PC-9 (cell line): ENCODE measurements around the gene MPIG6B.

Experiments
- EZH2 ChIP-seq: fragments of 200-600 bp; sonication (generic); IDR thresholded peaks from 2 replicates; pipeline ENCODE4 v1.8.0; 2017; ENCODE audit warnings: antibody characterized with exemption, low read depth
- TF ChIP-seq, protein P1 (sequence below): fragments of 200-600 bp; sonication (generic); conservative IDR thresholded peaks from 2 replicates; pipeline ENCODE4 v1.6.1; 2017; ENCODE audit warnings: mixed run types, antibody characterized with exemption, mild to moderate bottlenecking, moderate library complexity

DNA sequence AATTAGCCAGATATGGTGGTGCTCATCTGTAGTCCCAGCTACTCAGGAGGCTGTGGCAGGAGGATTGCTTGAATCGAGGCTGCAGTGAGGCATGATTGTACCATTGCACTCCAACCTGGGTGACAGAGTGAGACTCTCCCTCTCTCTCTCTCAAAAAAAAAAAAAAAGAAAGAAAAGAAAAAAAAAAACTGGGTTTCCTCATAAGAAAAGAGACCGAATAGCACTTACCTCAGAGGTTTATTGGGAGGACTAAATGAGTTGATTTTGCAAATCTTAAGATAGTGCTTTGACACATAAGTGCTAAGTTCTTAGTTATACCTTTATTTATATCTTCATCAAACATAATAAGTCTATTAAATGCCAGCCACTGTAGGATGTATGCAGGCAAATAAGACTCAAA, 47.7 kb downstream of the MPIG6B start:
- TF ChIP-seq, protein P1, sequence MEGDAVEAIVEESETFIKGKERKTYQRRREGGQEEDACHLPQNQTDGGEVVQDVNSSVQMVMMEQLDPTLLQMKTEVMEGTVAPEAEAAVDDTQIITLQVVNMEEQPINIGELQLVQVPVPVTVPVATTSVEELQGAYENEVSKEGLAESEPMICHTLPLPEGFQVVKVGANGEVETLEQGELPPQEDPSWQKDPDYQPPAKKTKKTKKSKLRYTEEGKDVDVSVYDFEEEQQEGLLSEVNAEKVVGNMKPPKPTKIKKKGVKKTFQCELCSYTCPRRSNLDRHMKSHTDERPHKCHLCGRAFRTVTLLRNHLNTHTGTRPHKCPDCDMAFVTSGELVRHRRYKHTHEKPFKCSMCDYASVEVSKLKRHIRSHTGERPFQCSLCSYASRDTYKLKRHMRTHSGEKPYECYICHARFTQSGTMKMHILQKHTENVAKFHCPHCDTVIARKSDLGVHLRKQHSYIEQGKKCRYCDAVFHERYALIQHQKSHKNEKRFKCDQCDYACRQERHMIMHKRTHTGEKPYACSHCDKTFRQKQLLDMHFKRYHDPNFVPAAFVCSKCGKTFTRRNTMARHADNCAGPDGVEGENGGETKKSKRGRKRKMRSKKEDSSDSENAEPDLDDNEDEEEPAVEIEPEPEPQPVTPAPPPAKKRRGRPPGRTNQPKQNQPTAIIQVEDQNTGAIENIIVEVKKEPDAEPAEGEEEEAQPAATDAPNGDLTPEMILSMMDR = no peak
- TF ChIP-seq EZH2 = no peak
